ENCODE data around the gene SH2D1B.
"Not testable (repeated sequence)": the region's sequence is repeated elsewhere in the genome, so short reads cannot be mapped to it uniquely, and the experiment has no call there.

GRCh38 chr1:162418584-162418983 lies 6.6 kb upstream of the SH2D1B start:
- TF ChIP-seq TAF1, SPI1, POLR2AphosphoS5, POLR2A, POU2F2 (IDR thresholded peaks at IDR 0.05; ENCODE audit: low read depth, low read length): not testable (repeated sequence)

Data from GM12891 (cell line).